IPS-20b (cell line): ENCODE results near the gene ETS1.

Experiments used
- H3K27ac ChIP-seq: one replicate; pipeline ENCODE4 v1.5.1; 2013; ENCODE audit warnings: low read length
- H3K27me3 ChIP-seq: 2 replicates; pipeline ENCODE4 v1.6.1; 2013; ENCODE audit warnings: mild to moderate bottlenecking, low read length, inconsistent platforms; ENCODE audit not compliant: insufficient read depth
- H3K36me3 ChIP-seq: 2 replicates; pipeline ENCODE4 v1.6.1; 2013; ENCODE audit warnings: low read depth, mild to moderate bottlenecking, inconsistent platforms, low read length, moderate library complexity; ENCODE audit not compliant: insufficient read depth
- H3K4me1 ChIP-seq: 2 replicates; pipeline ENCODE4 v1.6.1; 2013; ENCODE audit warnings: mild to moderate bottlenecking, control low read depth, inconsistent platforms, low read length, moderate library complexity; ENCODE audit not compliant: insufficient read depth
- H3K4me3 ChIP-seq: 2 replicates; pipeline ENCODE4 v1.5.1; 2013; ENCODE audit warnings: mild to moderate bottlenecking, low read length, inconsistent platforms
- H3K9ac ChIP-seq: 2 replicates; pipeline ENCODE4 v1.6.1; 2013; ENCODE audit warnings: low read depth, mild to moderate bottlenecking, inconsistent platforms, low read length, moderate library complexity
- H3K9me3 ChIP-seq: 2 replicates; pipeline ENCODE4 v1.6.1; 2013; ENCODE audit warnings: mild to moderate bottlenecking, low read depth, low read length, inconsistent platforms; ENCODE audit not compliant: insufficient read depth

ETS1 gene

GRCh38 chr11:128603003-128603696, 15.8 kb upstream of the ETS1 start:
- Histone ChIP-seq H3K4me3 (no peak overlapping the region), H3K4me1 (peaks cover 8% of the 10 kb centered on the region; the same call in 1 of the 2 replicates), H3K27ac (no peak overlapping the region), H3K9ac (no peak overlapping the region), H3K27me3 (no peaks in the 10 kb centered on the region), H3K9me3 (no peaks in the 10 kb centered on the region), H3K36me3 (no peaks in the 10 kb centered on the region)

GRCh38 chr11:128599729-128600128, 12.4 kb upstream of the ETS1 start:
- H3K27me3 ChIP-seq = no peaks in the 10 kb centered on the region
- H3K27ac ChIP-seq = no peak overlapping the region
- H3K9me3 ChIP-seq = no peaks in the 10 kb centered on the region
- H3K4me3 ChIP-seq = no peak overlapping the region
- H3K36me3 ChIP-seq = no peaks in the 10 kb centered on the region
- peaks cover 7% of the 10 kb centered on the region; the same call in 1 of the 2 replicates for H3K4me1 ChIP-seq
- no peak overlapping the region for H3K9ac ChIP-seq

- H3K9ac ChIP-seq = no peak overlapping the region
- H3K27me3 ChIP-seq = no peaks in the 10 kb centered on the region
- H3K4me3 ChIP-seq = no peak overlapping the region
- H3K27ac ChIP-seq = no peak overlapping the region
- peaks cover 9% of the 10 kb centered on the region; the same call in 1 of the 2 replicates for H3K4me1 ChIP-seq
- no peaks in the 10 kb centered on the region for H3K36me3 ChIP-seq
- no peaks in the 10 kb centered on the region for H3K9me3 ChIP-seq
These were observed 11.3 kb upstream of the ETS1 start for GRCh38 chr11:128598506-128599150.

- Histone ChIP-seq H3K9ac (no peak overlapping the region), H3K27ac (no peak overlapping the region), H3K27me3 (no peaks in the 10 kb centered on the region), H3K9me3 (no peaks in the 10 kb centered on the region), H3K36me3 (no peaks in the 10 kb centered on the region), H3K4me3 (no peak overlapping the region), H3K4me1 (peaks cover 13% of the 10 kb centered on the region; the same call in 1 of the 2 replicates)
These were observed 10.7 kb upstream of the ETS1 start for GRCh38 chr11:128598096-128598495.

- H3K9me3 ChIP-seq = no peaks in the 10 kb centered on the region
- H3K9ac ChIP-seq = no peak overlapping the region
- no peak overlapping the region for H3K4me3 ChIP-seq
- no peak overlapping the region for H3K27ac ChIP-seq
- H3K27me3 ChIP-seq = no peaks in the 10 kb centered on the region; the same call in 1 of the 2 replicates
- no peaks in the 10 kb centered on the region for H3K36me3 ChIP-seq
- H3K4me1 ChIP-seq = peaks cover 22% of the 10 kb centered on the region
These were observed 9.9 kb upstream of the ETS1 start for GRCh38 chr11:128597209-128597608.

GRCh38 chr11:128596250-128596649, 8.9 kb upstream of the ETS1 start:
- no peaks in the 10 kb centered on the region for H3K9me3 ChIP-seq
- no peaks in the 10 kb centered on the region for H3K36me3 ChIP-seq
- H3K9ac ChIP-seq = no peak overlapping the region
- peaks cover 24% of the 10 kb centered on the region for H3K4me1 ChIP-seq
- H3K27me3 ChIP-seq = peaks cover 7% of the 10 kb centered on the region; the same call in 1 of the 2 replicates
- no peak overlapping the region for H3K4me3 ChIP-seq
- no peak overlapping the region for H3K27ac ChIP-seq

GRCh38 chr11:128595775-128596174, 8.4 kb upstream of the ETS1 start:
- Histone ChIP-seq H3K9ac (no peak overlapping the region), H3K36me3 (no peaks in the 10 kb centered on the region), H3K27me3 (peaks cover 9% of the 10 kb centered on the region; the same call in 1 of the 2 replicates), H3K4me1 (peaks cover 24% of the 10 kb centered on the region), H3K4me3 (no peak overlapping the region), H3K9me3 (no peaks in the 10 kb centered on the region), H3K27ac (no peak overlapping the region)

- Histone ChIP-seq H3K9ac (no peak overlapping the region), H3K27ac (no peak overlapping the region), H3K27me3 (peaks cover 9% of the 10 kb centered on the region; the same call in 1 of the 2 replicates), H3K36me3 (no peaks in the 10 kb centered on the region), H3K9me3 (no peaks in the 10 kb centered on the region), H3K4me3 (no peak overlapping the region), H3K4me1 (peaks cover 24% of the 10 kb centered on the region)
These were observed 7.9 kb upstream of the ETS1 start for GRCh38 chr11:128595221-128595620.

- Histone ChIP-seq H3K9ac (no peak overlapping the region), H3K4me1 (peaks cover 24% of the 10 kb centered on the region), H3K27me3 (peaks cover 9% of the 10 kb centered on the region; the same call in 1 of the 2 replicates), H3K4me3 (no peak overlapping the region), H3K9me3 (no peaks in the 10 kb centered on the region), H3K36me3 (no peaks in the 10 kb centered on the region), H3K27ac (no peak overlapping the region)
These were observed 6.9 kb upstream of the ETS1 start for GRCh38 chr11:128594226-128594625.

GRCh38 chr11:128593281-128593680, 5.9 kb upstream of the ETS1 start:
- H3K4me1 ChIP-seq = peaks cover 22% of the 10 kb centered on the region
- H3K27me3 ChIP-seq = peaks cover 13% of the 10 kb centered on the region; the same call in 1 of the 2 replicates
- no peaks in the 10 kb centered on the region for H3K9me3 ChIP-seq
- no peak overlapping the region for H3K9ac ChIP-seq
- H3K27ac ChIP-seq = no peak overlapping the region
- H3K4me3 ChIP-seq = peak overlapping the region; percentile 15; the same call in 1 of the 2 replicates
- H3K36me3 ChIP-seq = no peaks in the 10 kb centered on the region

GRCh38 chr11:128592454-128592853, 5.1 kb upstream of the ETS1 start:
- Histone ChIP-seq H3K27ac (no peak overlapping the region), H3K36me3 (no peaks in the 10 kb centered on the region), H3K9ac (no peak overlapping the region), H3K27me3 (peaks cover 21% of the 10 kb centered on the region; the same call in 1 of the 2 replicates), H3K4me3 (no peak overlapping the region; the same call in 1 of the 2 replicates), H3K9me3 (no peaks in the 10 kb centered on the region), H3K4me1 (peaks cover 23% of the 10 kb centered on the region)

GRCh38 chr11:128590587-128590986, 3.2 kb upstream of the ETS1 start:
- Histone ChIP-seq H3K4me3 (no peak overlapping the region), H3K36me3 (no peaks in the 10 kb centered on the region), H3K9ac (no peak overlapping the region), H3K4me1 (peaks cover 27% of the 10 kb centered on the region), H3K27ac (no peak overlapping the region), H3K27me3 (peaks cover 40% of the 10 kb centered on the region; the same call in 1 of the 2 replicates), H3K9me3 (no peaks in the 10 kb centered on the region)
